ENCODE measurements around the gene TPBGL. TPM values are rescaled to one million over a fixed set of nuclear protein-coding genes. Genes with fewer than 3 reads are reported as not detected.

Gene TPBGL
- total RNA-seq, 1 donor from 2014 or later: 0.16 TPM

DNA sequence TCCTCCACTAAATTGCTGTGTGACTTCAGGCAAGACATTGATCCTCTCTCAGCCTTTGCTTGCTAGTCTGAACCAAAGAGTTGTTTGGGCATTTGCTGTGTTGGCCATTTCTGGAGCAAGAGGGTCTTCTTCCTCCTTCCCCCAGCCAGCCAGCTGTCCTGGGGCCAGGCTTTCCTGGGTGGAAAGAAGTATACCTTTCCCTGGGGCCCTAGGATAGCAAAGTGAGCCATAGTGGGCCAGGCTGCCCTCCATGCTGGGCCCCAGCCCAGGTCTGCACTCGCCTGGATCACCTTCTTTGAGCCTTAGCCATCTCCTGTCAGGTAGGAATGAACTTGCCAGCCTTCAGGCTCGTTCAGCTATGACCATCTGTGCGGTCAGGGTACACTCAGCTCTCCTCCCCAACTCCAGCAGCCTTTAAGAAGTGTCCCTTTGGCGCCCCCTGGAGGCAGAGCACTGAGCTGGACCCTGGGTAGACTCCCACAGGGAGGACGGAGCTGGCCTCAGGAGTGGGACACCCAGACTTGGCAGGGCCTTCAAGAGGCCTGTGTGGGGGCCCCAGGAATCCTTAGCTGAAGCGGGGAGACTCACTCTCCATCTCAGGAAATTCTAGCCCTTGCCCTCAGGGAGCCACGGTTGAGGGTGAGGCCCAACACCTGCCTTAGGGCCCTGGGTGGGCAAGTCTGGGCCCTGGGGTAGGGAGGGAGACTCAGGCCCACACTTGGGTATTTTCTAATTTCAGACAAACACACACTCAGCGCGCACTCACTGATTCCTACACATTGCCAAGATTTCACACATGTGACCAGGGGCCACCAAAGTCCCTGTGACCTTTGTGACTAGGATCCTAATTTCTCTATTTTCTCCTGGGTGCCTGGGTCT, 35.6 kb upstream of the TPBGL start:
- DNase-seq (ENCODE audit: missing footprints): peak; percentile 94
- intact Hi-C loops (cut with DNase I): loop anchor here (1.0 to 5.0 kb wide), 2 partner anchors 37 to 61 kb away; partner anchors contain the start of gene TPBGL
- ATAC-seq: peak; percentile 92

DNA sequence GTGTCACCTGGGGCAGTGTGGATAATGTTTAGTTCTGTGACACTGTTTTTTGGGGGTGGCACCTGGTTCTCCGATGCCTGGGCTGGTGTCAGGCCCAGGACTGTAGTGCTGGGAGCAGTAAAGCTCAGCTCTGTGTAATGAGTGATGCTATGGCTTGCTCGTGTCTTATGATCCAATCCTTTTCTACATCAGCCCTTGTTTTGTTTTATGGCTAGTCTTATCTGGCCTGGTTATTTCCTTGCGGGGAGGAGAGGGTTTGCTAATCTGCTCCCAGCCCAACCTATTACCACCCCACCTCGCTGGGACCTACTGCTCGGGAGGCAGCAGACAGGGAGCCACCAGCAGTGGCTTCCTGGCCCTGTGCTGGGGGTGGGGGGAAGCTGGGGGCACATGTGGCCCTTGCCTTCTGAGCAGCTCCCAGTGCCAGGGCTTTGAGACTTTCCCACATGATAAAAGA, 35.0 kb upstream of the TPBGL start:
- intact Hi-C loops (cut with DNase I): loop anchor here (1.0 to 5.0 kb wide), 2 partner anchors 37 to 61 kb away; partner anchors contain the start of gene TPBGL
- ATAC-seq: no peak
- DNase-seq (ENCODE audit: missing footprints): no peak

DNA sequence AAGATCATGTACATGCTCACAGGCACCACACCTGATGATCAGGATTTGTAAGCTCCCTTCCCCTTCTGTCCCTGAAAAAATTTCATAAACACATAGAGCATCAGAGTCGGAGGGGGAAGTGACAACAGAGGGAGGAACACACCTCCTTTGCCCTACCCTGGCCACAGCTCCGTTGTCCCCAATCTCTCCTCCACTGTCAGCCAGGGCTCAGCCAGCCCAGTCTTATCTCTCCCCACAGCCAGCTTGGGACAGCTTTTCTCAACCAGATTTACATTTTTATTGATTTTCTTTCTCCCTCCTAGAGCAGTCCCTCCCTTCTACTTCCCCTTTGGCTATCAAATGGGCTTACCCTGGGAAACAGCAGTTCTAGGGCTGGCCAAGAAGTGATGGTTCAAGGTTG, 32.1 kb upstream of the TPBGL start:
- intact Hi-C loops (cut with DNase I): loop anchor here (5.0 kb wide), 1 partner anchor 34 kb away; the partner anchor contains the start of gene TPBGL
- ATAC-seq (no peak), DNase-seq (ENCODE audit: missing footprints) (no peak)

DNA sequence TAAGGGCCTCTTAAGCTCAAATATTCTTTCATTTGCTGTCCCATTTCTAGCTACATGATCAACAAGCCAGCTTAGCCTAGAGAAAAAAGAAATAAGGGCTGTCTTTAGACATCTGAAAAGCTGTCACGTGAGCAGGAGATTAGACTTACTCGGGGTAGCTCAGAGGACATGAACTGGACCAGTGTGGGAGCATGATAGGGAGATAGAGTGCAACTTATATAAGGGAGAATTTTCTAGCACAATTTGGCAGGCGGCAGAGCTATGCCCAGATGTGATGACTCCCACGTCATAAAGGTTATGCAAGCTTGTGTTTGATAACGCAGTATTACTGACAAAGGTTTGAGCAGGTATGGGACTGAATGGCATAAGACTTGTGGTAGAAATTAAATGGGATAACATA, 28.2 kb upstream of the TPBGL start:
- DNase-seq (ENCODE audit: missing footprints) (no peak), ATAC-seq (no peak)
- intact Hi-C loops (cut with DNase I): no loop called here

DNA sequence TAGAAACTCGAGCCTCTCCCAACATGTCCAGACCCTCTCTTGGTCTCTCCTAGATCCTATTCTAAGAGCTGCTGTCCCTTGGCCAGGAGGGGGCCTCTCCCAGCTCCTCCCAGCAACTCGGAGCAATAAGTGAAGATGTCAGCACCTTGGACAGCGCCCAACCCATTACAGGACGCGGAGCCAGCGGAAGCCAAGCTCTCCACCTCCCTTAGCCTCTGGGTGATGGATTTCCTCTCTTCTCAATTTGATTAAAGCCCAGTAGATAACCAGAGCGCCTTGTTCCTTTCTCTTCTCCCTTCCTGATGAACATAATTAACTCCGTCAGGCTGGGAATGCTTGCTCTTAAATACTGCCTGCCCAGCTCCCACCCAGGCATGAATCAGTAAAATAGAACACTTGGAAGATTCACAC, 26.2 kb upstream of the TPBGL start:
- ATAC-seq (peak; percentile 60), DNase-seq (ENCODE audit: missing footprints) (peak; percentile 86)
- intact Hi-C loops (cut with DNase I): no loop called here

DNA sequence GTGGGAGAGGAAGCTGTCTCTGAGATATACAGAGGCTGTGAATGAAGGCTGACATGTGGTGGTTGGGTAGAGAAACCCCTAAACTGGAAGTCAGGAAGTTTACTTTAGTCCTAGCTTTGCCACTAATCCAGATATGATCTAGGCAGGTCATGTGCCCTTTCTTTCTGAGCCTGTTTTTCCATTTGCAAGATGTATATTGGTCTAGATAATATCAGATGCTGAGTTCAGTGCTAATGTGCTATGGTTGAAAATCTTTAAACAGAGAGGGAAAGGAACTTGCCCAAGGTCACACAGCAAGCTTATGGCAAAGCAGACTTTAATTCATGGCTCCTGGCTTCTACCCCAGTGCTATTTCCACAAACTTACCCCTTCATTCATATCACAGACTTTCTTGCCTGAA, 25.7 kb upstream of the TPBGL start:
- intact Hi-C loops (cut with DNase I): no loop called here
- ATAC-seq: no peak
- no peak for DNase-seq (ENCODE audit: missing footprints)

DNA sequence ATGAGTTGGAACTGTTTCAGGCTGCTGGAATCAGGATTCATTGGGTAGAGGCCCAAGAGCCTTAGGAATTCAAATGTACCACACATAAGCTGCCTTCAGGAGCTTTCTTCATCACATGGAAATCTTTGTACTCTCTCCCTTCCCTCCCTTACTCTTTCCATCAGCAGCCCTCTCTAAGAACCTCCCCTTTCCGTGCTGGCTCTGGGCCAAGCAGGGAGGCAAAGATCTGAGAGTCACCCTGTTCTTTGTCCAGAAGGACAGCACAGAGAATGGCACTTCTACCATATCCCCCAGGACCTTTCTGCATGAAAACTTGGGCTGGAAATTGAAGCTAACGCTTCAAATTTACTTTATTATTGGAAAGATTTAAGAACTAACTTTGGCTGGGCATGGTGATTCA, 20.7 kb upstream of the TPBGL start:
- DNase-seq (ENCODE audit: missing footprints): no peak
- intact Hi-C loops (cut with DNase I): no loop called here
- no peak for ATAC-seq

DNA sequence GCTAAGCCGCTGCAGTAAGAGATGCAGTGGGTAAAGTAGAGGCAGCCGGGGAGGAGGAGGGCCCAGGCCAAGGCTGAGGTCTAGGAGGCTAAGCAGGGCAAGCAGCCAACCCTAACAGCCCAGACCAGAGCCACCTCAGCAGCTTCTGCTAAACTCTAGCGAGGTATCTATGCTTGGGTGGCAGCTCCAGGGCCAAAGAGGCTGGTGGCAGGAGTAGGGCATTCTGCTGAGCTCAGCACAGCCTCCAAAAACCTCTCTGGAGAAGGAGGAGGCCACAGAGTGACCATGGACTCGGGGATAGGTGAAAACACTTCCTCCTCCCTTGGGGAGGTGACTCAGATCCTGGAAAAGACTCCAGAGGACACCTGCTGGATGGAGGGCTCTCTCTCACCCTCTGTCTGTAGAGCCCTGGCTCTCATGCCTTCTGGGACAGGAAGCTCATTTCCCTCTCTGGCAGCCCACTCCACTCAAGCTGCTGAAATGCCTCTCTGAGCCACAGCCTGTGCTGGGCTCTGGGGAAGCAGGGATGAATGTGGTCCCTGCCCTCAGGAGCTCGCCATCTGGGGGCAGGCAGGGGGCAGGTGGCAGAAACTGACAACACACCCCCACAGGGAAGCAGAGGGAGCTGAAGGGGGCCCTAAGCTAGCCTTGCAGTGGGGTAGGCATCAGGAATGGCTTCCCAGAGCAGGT, 16.5 kb upstream of the TPBGL start:
- DNase-seq (ENCODE audit: missing footprints) (no peak), ATAC-seq (no peak)
- intact Hi-C loops (cut with DNase I): no loop called here

DNA sequence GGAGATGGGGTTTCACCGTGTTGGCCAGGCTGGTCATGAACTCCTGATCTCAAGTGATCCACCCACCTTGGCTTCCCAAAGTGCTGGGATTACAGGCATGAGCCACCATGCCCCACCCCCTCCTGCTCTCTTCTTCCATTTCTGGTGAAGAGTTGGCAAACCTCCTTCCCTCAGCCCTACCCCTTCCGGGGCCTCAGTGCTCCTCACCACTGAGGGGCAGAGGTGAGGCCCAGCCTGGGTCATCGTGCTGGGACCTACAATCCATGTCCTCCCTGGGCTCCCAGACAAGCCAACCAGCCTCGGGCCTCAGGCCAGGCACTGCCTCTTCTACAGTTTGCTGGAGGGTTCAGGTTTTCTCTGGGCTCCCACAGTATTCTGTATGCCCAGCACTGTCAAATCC, 14.8 kb upstream of the TPBGL start:
- ATAC-seq (no peak), DNase-seq (ENCODE audit: missing footprints) (no peak)
- intact Hi-C loops (cut with DNase I): no loop called here

DNA sequence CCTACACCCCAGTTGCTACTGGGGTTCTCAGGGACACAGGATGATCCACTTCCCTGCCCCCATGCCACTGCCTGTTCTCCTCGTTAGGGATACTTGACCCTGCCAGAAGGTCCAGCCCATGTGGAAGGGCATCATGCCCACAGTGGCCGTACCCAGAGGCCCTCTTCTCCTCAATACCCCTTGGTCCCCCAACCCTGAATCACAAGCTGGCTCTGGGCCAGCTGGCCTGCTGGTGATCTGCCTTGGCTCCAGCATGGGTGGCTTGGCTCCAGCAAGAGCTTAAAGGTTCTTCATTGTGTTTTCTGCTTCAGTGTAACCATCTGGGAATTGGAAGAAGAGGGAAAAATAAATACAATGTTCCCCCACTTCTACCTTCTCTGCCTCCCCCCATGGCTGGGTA, 11.1 kb upstream of the TPBGL start:
- intact Hi-C loops (cut with DNase I): no loop called here
- no peak for ATAC-seq
- DNase-seq (ENCODE audit: missing footprints): no peak

DNA sequence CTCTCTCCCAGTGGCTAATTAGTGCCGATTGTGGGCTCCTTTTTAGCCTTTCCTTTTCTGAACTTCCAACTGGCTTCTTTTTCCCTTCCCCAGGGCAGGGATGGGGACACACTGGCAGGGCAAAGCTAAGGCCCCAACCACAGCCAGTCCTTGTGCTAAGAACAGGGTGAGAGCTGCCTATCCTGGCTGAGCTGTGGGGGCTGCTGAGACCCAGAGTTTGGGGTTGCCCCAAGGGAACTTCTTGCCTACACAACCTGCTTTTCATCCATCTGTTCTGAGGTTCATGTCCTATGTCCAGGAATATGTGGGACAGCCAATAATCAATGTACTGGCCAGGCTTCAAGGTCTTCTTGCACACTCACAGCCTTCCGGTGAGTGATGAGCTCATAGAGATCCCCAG, 10.0 kb upstream of the TPBGL start:
- DNase-seq (ENCODE audit: missing footprints): no peak
- intact Hi-C loops (cut with DNase I): no loop called here
- no peak for ATAC-seq

DNA sequence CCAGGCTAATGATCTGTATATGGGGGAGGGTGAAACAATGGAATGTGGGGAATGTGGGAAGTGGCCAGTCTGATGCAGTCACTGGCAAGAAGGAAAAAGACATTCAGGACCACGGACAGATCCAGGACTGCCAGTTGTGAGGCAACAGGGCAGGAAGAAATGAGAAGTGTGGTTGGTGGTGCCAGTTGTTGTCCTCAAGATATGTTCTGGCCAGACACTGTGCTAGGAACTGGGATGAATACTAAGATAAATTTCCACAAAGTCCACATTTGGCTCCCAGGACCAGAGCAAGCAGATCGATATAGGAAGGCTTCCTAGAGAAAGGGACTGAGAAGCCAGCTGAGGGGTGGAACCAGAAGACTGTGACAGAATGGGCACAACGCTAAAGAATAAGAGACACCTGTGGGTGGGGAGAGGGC, 6.8 kb upstream of the TPBGL start:
- intact Hi-C loops (cut with DNase I): no loop called here
- DNase-seq (ENCODE audit: missing footprints) (no peak), ATAC-seq (no peak)

DNA sequence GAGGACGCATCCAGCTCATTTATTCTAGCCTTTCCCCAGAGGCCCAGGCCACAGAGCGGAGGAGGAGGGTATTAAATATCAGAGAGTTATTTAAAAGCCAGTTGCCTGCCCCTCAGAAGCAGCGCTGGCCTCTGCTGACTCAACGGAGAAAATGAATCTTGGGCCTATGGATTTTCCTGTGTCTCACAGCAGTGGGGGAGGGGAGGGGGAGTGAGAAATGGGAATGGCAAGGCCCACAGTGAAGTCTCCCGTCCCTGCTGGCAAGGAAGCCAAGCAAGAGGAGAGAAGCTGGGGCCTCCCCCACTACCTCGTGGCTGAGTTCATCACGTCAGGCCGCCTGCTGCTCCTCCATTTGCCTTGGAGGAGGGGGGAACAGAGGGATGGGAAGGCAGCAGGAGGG, 4.5 kb upstream of the TPBGL start:
- DNase-seq (ENCODE audit: missing footprints) (no peak), ATAC-seq (no peak)
- intact Hi-C loops (cut with DNase I): no loop called here

DNA sequence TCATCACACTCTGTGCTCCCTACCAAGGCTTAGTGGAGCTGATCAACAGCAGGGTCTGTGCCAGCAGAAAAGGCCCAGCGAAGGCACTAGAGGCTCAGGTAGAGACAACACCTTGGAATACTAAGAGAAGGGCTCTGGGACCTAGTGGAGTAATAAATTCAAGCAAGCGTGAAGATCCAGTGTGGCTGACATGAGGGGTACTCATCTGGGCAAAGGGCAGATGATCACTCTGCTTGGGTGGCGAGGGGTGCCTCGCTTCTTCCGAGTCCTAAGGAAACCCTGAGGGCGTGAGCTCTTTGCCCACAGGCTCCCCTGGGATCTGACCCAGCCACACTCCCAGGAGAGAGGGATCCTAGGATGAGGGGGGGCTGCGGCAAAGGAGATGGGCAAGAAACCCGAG, 3.5 kb upstream of the TPBGL start:
- ATAC-seq (no peak), DNase-seq (ENCODE audit: missing footprints) (no peak)
- intact Hi-C loops (cut with DNase I): no loop called here

DNA sequence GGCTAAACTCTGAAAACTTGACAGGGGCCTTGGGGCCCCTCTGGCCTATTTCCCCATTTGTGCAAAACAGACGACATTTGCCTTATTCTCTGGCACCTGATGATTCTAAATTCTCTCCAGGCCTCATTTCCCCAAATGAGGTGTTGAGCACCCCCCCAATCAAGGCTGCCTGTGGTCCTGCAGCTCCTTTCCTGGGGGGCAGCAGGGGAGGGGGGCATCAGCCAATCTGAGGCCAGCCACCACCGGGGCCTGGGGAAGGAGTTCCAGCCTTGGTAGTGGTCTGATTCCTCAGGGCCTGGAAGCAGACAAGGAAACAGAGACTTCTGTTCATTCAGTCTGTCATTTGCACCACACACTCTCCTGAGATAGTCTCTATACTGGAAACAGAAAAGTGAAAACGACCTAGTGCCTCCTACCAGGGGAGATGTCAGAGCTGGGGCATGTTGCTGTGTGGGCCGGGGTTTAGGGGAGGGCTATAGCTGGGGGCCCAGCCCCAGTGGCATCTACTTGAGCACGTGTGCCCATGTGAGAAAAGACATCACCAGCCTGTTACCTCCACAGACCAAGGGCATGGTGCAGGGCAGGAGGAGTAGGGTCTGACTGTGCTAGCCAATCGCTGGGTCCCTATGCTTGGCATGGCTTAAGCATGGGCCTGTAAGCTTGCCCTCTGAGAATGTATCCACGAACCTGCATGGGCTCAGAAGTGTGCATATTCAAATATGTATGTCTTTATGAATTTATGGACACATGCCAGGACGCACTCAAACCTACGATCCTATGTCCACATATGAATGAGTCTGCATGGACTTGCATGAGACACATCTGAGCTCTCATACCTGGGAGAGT, 1.8 kb upstream of the TPBGL start:
- intact Hi-C loops (cut with DNase I): no loop called here
- no peak for ATAC-seq

DNA sequence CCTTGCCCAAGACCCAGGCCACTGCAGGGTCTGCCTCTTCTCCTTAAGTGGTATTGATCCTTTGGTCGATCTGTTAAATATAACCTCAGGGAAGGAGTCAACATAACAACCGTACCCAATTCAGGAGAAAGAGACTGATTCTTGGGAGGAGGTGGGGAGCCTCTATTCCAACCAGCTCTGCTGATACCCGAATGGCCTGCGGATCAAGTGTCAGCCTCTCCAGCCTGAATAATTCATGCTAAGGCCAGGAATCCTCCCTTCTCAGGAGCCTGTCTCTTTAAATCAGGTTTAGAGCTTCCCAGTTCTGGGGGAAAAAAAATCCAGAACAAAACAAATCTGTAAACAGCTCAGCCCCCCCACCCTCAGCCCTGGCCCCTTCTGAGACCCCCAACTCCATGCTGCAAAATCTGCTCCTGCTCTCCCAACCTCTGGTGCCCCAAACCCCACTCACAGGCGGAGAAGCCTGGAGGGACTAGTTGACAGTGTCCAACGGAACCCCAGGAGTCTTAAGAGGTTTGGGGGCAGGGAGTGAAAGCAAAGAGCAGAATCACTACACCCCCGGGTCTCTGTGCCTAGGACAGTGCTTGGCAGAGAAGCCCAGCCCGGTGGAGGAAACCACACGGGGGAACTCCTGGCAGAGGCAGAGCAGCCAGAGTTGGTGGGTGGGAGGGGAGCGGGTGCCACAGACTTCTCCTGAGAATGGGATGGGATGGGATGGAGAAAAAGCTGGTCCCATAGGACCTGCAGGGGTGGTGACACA, 863 bp upstream of the TPBGL start:
- intact Hi-C loops (cut with DNase I): loop anchor here (2.0 to 5.0 kb wide), 2 partner anchors 32 to 99 kb away; no protein-coding TSS in a partner anchor
- DNase-seq (ENCODE audit: missing footprints): no peak
- ATAC-seq: no peak

More for the DNA sequence above, 1.8 kb upstream of the TPBGL start:
- no peak for DNase-seq (ENCODE audit: missing footprints)

DNA sequence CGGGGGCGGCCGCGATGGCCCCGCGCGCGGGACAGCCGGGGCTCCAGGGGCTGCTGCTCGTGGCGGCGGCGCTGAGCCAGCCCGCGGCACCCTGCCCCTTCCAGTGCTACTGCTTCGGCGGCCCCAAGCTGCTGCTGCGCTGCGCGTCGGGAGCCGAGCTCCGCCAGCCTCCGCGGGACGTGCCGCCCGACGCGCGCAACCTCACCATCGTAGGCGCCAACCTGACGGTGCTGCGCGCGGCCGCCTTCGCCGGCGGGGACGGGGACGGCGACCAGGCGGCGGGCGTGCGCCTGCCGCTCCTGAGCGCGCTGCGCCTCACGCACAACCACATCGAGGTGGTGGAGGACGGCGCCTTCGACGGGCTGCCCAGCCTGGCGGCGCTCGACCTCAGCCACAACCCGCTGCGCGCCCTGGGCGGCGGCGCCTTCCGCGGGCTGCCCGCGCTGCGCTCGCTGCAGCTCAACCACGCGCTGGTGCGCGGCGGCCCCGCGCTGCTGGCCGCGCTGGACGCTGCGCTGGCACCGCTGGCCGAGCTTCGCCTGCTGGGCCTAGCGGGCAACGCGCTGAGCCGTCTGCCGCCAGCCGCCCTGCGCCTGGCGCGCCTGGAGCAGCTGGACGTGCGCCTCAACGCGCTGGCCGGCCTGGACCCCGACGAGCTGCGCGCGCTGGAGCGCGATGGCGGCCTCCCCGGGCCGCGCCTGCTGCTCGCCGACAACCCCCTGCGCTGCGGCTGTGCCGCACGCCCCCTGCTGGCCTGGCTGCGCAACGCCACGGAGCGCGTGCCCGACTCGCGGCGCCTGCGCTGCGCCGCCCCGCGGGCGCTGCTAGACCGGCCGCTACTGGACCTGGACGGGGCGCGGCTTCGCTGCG, 697 bp downstream of the TPBGL start:
- intact Hi-C loops (cut with DNase I): loop anchor here (2.0 to 5.0 kb wide), 2 partner anchors 34 to 100 kb away; no protein-coding TSS in a partner anchor

More for the DNA sequence above, 697 bp downstream of the TPBGL start:
- DNase-seq (ENCODE audit: missing footprints) (peak; percentile 92), ATAC-seq (peak; percentile 97)

All from Right ventricle myocardium inferior (tissue), 1 donor.